GM12873 (cell line): Measurements from ENCODE around the gene TOLLIP.

Source experiments
- TF ChIP-seq, protein P1 (sequence below): IDR thresholded peaks from 2 replicates; pipeline ENCODE4 v1.5.1; 2012; ENCODE audit warnings: low read depth, mild to moderate bottlenecking, moderate library complexity, low read length, control low read depth; ENCODE audit not compliant: insufficient read depth; ENCODE audit errors: missing control alignments

TOLLIP gene

DNA sequence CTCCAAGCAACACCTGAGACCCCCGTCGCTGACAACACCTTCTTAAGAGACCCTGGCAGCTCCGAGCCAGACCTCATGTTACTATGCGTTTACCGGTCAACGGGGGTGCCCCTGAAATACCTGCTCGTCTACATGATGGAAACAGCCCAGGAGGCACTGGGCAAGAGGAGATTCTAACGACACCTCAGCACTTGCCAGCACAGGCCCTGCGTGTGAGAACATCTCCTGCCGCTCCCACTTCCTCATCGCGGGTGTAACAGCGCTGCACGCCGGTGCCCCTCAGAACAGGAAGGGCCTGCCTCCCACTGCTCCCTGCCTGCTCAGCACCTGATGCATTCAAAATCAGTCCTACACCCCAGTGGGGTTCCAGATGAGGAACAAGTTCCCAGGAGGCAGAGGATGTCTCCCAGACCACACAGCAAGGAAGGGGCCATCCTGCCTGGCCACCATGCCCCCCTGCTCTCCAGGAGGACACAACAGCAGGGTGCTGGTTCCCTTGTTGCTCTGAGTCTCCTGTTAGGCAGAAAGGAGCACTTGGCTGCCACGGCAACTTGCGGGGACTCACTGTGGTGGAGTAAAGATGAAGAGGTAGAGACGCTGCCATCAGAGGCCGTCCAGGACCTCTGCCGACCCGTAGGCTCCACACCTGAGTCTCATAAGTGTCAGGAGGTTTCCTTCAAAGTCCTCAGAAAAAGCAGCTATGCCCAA, 2.1 kb downstream of the TOLLIP start:
- TF ChIP-seq, protein P1, sequence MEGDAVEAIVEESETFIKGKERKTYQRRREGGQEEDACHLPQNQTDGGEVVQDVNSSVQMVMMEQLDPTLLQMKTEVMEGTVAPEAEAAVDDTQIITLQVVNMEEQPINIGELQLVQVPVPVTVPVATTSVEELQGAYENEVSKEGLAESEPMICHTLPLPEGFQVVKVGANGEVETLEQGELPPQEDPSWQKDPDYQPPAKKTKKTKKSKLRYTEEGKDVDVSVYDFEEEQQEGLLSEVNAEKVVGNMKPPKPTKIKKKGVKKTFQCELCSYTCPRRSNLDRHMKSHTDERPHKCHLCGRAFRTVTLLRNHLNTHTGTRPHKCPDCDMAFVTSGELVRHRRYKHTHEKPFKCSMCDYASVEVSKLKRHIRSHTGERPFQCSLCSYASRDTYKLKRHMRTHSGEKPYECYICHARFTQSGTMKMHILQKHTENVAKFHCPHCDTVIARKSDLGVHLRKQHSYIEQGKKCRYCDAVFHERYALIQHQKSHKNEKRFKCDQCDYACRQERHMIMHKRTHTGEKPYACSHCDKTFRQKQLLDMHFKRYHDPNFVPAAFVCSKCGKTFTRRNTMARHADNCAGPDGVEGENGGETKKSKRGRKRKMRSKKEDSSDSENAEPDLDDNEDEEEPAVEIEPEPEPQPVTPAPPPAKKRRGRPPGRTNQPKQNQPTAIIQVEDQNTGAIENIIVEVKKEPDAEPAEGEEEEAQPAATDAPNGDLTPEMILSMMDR: no peak

DNA sequence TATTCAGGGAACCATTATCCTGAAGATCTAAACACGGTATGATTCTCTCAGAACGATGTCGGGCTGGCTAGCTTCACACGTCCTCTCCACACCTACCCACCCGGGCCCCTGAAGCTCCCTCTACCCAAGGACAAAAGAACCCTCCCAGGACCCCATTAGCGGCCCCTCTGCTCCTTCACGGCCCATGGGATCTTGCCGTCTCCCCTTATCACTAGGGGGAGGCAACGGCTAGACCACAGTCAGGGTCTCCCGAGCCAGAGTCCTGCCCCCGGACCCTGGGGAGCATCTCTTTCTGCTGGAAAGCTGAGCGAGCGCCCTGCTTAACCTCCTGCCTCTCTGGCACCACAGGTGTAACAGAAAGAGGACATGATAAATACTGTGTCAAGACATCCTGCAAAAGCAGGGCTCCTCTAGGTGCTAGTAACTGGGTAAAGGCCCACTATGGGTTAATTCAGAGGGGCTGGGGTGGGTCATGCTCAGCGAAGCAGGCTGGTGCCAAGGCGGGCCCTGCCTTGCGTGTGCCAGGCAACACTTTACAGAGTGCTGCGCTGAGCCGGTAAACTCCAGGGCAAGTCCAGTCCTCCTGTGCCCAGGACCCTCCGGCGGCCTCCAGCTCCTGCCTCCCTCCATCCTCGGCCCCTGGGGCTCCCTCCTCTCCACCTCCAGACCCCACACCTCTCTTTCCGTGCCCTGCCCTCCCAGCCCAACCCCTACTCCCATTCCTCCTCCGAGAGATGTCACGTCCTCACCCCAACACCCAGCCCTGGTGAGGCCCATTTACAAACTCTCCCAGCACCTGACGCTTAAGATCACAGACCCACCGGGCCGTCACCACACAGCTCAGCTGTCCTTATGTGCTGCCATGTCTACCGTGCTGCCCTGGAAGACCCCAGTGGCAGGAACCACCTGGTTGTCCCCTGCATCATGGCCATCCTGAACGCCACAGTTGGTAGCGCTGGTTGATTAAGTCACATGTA, 3.0 kb downstream of the TOLLIP start:
- TF ChIP-seq, protein P1: no peak

DNA sequence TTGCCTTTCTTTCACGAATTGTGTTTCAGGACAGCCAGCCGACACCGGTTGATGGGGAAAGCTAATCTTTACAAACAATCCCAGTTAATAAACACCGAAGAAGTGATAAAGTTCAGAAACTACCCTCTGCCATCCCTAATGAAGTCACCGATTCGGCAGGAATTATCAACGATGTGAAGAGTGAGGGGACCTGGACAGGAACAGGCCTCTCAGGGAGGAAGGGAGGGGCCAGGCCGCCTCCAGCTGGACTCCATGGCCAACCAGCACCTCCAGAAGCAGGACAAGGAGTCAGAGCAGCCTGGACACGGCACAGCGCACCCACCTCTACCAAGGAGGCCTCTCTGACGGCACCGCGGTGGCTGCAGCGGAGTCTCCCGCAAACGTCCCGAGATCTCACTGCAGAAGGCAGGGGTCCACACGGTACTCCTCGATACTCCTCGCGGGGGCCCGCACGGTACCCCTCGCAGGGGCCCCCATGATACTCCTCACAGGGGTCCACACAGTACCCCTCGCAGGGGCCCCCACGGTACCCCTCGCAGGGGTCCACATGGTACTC, 3.9 kb downstream of the TOLLIP start:
- TF ChIP-seq, protein P1: no peak

DNA sequence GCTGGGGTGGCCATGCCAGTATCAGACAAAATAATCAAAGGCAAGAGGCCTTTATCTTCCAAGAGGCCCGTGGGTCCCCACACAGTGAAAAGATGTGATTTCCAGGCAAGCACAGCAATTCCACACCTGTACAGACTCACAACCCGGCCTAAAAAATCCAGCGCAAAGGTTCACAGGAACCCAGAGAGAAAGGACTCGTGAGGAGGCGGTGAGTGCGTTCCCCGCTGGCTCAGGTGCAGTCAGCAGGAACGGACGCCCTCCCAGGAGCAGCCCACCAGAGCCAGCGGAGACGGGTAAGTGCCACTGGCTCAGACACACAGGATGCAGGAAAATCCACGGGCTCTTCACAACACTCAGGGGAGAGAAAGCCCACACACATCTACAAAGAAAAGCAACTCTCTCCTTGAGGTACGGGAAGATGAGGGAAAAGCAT, 4.4 kb downstream of the TOLLIP start:
- TF ChIP-seq, protein P1: no peak

DNA sequence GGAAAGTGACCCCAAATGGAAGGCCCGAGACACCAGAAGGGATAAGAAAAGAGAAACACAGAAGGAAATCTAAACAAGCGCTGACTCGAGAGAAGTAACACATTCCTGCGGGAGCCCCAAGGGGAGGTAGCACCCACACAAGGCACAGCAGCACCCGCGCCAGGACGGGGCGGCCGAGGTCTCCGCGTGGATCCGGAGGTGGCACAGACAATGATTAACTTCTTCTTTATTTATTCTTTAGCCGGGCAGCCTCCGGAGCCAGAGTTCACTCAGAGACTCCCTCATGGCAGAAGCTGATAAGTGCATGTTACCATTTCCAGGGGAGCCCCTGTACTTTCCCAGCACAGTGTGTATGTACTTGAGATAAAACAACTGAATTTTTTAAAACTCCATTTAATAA, 5.1 kb downstream of the TOLLIP start:
- TF ChIP-seq, protein P1: no peak

DNA sequence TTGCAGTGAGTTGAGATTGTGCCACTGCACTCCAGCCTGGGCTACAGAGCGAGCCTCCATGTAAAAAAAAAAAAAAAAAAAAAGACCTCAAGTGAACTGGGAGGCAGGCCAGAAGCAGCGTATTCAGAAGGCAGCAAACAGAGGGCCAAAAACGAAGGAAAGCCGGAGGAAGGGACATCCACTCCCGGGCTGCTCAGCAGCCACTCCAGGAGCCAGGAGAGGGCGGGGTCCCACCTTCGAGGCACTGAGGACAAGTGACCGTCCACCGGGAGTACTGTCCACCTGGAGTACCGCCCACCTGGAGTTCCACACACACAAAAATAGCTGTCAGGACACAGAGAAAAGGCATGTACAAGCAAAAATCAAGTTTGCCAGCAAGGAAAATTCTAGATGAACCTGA, 5.5 kb downstream of the TOLLIP start:
- TF ChIP-seq, protein P1: no peak
